Measurements from ENCODE around the gene MORC3.
A peak's percentile ranks its signal among the peaks of the same experiment; 100 is the strongest.

The MORC3 gene

DNA sequence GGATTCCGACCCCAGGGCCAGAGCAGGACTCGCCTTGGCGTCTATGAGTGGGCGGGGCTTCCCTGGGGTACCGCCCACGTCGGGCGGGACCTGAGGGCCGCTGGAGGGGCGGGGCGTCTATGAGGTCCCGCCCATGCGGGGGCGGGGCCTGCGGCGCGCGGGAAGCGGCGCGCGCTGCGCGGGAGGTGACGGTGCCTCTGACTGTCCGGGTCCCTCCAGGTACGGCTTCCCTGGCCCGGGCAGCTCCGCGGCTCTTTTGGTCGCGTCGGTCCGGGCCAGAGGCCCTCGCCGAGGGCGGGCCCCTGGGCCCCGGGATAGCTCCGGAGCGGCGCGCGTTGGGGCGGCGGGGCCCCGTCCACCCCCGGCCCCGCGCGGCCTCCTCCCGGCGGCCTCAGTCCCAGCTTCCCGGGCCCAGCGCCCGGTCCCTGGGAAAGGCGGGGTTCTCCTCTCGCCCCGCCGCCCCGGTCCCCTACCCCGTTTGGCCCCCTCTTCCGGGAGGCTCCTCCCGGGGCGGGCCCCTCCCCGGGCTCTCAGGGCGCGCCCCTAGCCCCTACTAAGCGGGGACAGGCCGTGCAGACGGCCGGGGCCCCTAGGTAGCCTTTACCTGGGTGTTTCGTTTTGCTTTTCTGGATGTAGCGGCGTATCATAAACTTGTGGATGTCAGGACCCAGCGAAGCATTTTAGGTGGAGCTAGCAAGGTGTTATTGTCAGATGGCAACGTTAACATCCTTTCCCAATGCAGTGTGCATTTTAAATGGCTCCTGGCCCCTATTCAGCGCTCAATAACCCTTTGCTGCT lies 65.4 kb downstream of the MORC3 start, which contains the start of gene CHAF1B:
Gene CHAF1B, plus strand, starts transcription at position 160 of the 798 bp plus-strand sequence. CDS start 745 bp downstream, outside the sequence.
- Histone ChIP-seq H3K27me3 (ENCODE audit: control insufficient read depth in 1 of 2, insufficient read depth in 1 of 2, low read length in 2 of 2) (no peaks in the 10 kb centered on the region), H3K4me1 (ENCODE audit: control insufficient read depth, insufficient read depth, low read depth, low read length) (peaks cover 9% of the 10 kb centered on the region), H3K14ac (ENCODE audit: low read length in 2 of 2) (peak within 1 kb of the TSS; percentile 36 to 76), H3K79me1 (replicated peaks; ENCODE audit: low read length, poor library complexity, severe bottlenecking) (peaks cover 1% of the 10 kb centered on the region), H3K9ac (ENCODE audit: low read length) (peak within 1 kb of the TSS; percentile 71), H4K8ac (ENCODE audit: low read length) (peak within 1 kb of the TSS; percentile 32), H3K18ac (ENCODE audit: low read depth in 1 of 2, low read length in 2 of 2) (no peak within 1 kb of the TSS), H2BK120ac (ENCODE audit: low read depth, low read length) (no peak within 1 kb of the TSS), H4K91ac (ENCODE audit: low read length) (no peak within 1 kb of the TSS), H2BK15ac (ENCODE audit: low read depth, poor library complexity, severe bottlenecking) (peak within 1 kb of the TSS; percentile 46), H2AK5ac (ENCODE audit: low read length, severe bottlenecking) (no peak within 1 kb of the TSS), H3K4me2 (ENCODE audit: low read length, poor library complexity, severe bottlenecking) (peak within 1 kb of the TSS; percentile 89), H3K27ac (ENCODE audit: low read length, poor library complexity, severe bottlenecking) (no peak within 1 kb of the TSS), H3K4ac (ENCODE audit: low read depth in 1 of 2, low read length in 2 of 2) (no peak within 1 kb of the TSS), H2BK12ac (ENCODE audit: low read length in 2 of 2) (no peak within 1 kb of the TSS), H3K4me3 (ENCODE audit: insufficient read depth in 1 of 2, low read depth in 1 of 2, low read length in 2 of 2) (peak within 1 kb of the TSS; percentile 73 to 80), H3K23ac (ENCODE audit: low read length in 2 of 2) (no peak within 1 kb of the TSS), H3K9me3 (ENCODE audit: control insufficient read depth, low read length) (no peaks in the 10 kb centered on the region), H2AFZ (ENCODE audit: low read depth, low read length) (peak within 1 kb of the TSS; percentile 81), H3K36me3 (ENCODE audit: control insufficient read depth in 1 of 2, insufficient read depth in 2 of 2, low read depth in 1 of 2, low read length in 2 of 2) (no peaks in the 10 kb centered on the region), H2BK5ac (ENCODE audit: low read depth, low read length, poor library complexity, severe bottlenecking) (no peak within 1 kb of the TSS)
- DNase-seq = peak; percentile 66
- WGBS = 2% methylated on average over 65 of the region's 77 CpGs

DNA sequence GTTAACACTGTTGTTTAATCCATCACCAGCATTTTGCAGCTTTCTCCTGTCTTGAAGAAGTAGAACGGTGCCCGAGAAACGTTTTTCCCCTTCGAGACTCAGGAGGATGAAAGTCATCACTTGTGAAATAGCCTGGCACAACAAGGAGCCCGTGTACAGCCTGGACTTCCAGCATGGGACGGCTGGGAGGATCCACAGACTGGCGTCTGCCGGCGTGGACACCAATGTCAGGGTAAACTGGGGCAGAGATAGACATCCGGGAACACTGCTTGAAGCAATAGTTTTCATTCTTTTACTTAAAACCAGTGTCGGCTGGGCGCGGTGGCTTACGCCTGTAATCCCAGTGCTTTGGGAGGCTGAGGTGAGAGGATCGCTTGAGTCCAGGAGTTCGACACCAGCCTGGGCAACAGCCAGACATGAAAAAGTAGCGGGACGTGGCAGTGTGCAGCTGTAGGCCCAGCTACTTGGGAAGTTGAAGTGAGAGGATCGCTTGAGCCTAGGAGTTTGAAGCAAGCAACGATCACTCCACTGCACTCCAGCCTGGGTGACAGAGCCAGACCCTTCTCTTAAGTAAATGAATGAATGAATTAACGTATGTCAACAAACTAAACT lies 66.1 kb downstream of the MORC3 start:
- Histone ChIP-seq H3K9me3 (ENCODE audit: control insufficient read depth, low read length) (no peaks in the 10 kb centered on the region), H2BK15ac (ENCODE audit: low read depth, poor library complexity, severe bottlenecking) (no peak overlapping the region), H3K79me1 (replicated peaks; ENCODE audit: low read length, poor library complexity, severe bottlenecking) (peaks cover 3% of the 10 kb centered on the region), H3K4me2 (ENCODE audit: low read length, poor library complexity, severe bottlenecking) (peak overlapping the region; percentile 89), H2BK5ac (ENCODE audit: low read depth, low read length, poor library complexity, severe bottlenecking) (no peak overlapping the region), H3K9ac (ENCODE audit: low read length) (peak overlapping the region; percentile 71), H2BK120ac (ENCODE audit: low read depth, low read length) (no peak overlapping the region), H4K8ac (ENCODE audit: low read length) (peak overlapping the region; percentile 32), H3K4me1 (ENCODE audit: control insufficient read depth, insufficient read depth, low read depth, low read length) (peaks cover 9% of the 10 kb centered on the region), H3K27me3 (ENCODE audit: control insufficient read depth in 1 of 2, insufficient read depth in 1 of 2, low read length in 2 of 2) (no peaks in the 10 kb centered on the region), H3K14ac (ENCODE audit: low read length in 2 of 2) (no peak overlapping the region), H3K23ac (ENCODE audit: low read length in 2 of 2) (no peak overlapping the region), H2AFZ (ENCODE audit: low read depth, low read length) (peak overlapping the region; percentile 81), H2BK12ac (ENCODE audit: low read length in 2 of 2) (no peak overlapping the region), H4K91ac (ENCODE audit: low read length) (no peak overlapping the region), H3K27ac (ENCODE audit: low read length, poor library complexity, severe bottlenecking) (no peak overlapping the region), H3K18ac (ENCODE audit: low read depth in 1 of 2, low read length in 2 of 2) (no peak overlapping the region), H3K36me3 (ENCODE audit: control insufficient read depth in 1 of 2, insufficient read depth in 2 of 2, low read depth in 1 of 2, low read length in 2 of 2) (no peaks in the 10 kb centered on the region), H3K4ac (ENCODE audit: low read depth in 1 of 2, low read length in 2 of 2) (no peak overlapping the region), H3K4me3 (ENCODE audit: insufficient read depth in 1 of 2, low read depth in 1 of 2, low read length in 2 of 2) (peak overlapping the region in 1 of 2 experiments; percentile 80), H2AK5ac (ENCODE audit: low read length, severe bottlenecking) (no peak overlapping the region)
- 83% methylated on average over 21 of the region's 21 CpGs for WGBS
- no peak for DNase-seq

GRCh38 chr21:36388096-36388495 lies 68.1 kb downstream of the MORC3 start:
- Histone ChIP-seq H2AFZ (ENCODE audit: low read depth, low read length) (no peak overlapping the region), H2BK15ac (ENCODE audit: low read depth, poor library complexity, severe bottlenecking) (no peak overlapping the region), H3K9me3 (ENCODE audit: control insufficient read depth, low read length) (no peaks in the 10 kb centered on the region), H3K27me3 (ENCODE audit: control insufficient read depth in 1 of 2, insufficient read depth in 1 of 2, low read length in 2 of 2) (no peaks in the 10 kb centered on the region), H3K9ac (ENCODE audit: low read length) (no peak overlapping the region), H3K4ac (ENCODE audit: low read depth in 1 of 2, low read length in 2 of 2) (no peak overlapping the region), H3K18ac (ENCODE audit: low read depth in 1 of 2, low read length in 2 of 2) (no peak overlapping the region), H3K4me1 (ENCODE audit: control insufficient read depth, insufficient read depth, low read depth, low read length) (peaks cover 8% of the 10 kb centered on the region), H2BK5ac (ENCODE audit: low read depth, low read length, poor library complexity, severe bottlenecking) (no peak overlapping the region), H2AK5ac (ENCODE audit: low read length, severe bottlenecking) (no peak overlapping the region), H3K79me1 (replicated peaks; ENCODE audit: low read length, poor library complexity, severe bottlenecking) (peaks cover 3% of the 10 kb centered on the region), H3K4me2 (ENCODE audit: low read length, poor library complexity, severe bottlenecking) (no peak overlapping the region), H3K36me3 (ENCODE audit: control insufficient read depth in 1 of 2, insufficient read depth in 2 of 2, low read depth in 1 of 2, low read length in 2 of 2) (peaks cover 0 to 2% of the 10 kb centered on the region in 2 experiments), H3K27ac (ENCODE audit: low read length, poor library complexity, severe bottlenecking) (no peak overlapping the region), H3K23ac (ENCODE audit: low read length in 2 of 2) (no peak overlapping the region), H2BK12ac (ENCODE audit: low read length in 2 of 2) (no peak overlapping the region), H4K8ac (ENCODE audit: low read length) (no peak overlapping the region), H3K4me3 (ENCODE audit: insufficient read depth in 1 of 2, low read depth in 1 of 2, low read length in 2 of 2) (no peak overlapping the region), H4K91ac (ENCODE audit: low read length) (no peak overlapping the region), H3K14ac (ENCODE audit: low read length in 2 of 2) (no peak overlapping the region), H2BK120ac (ENCODE audit: low read depth, low read length) (no peak overlapping the region)
- DNase-seq = no peak
- WGBS = 98% methylated on average over 6 of the region's 6 CpGs

GRCh38 chr21:36388835-36389234 lies 68.8 kb downstream of the MORC3 start:
- H3K79me1 ChIP-seq (replicated peaks; ENCODE audit: low read length, poor library complexity, severe bottlenecking) = peaks cover 3% of the 10 kb centered on the region
- no peak overlapping the region for H2BK5ac ChIP-seq (ENCODE audit: low read depth, low read length, poor library complexity, severe bottlenecking)
- no peaks in the 10 kb centered on the region for H3K27me3 ChIP-seq (ENCODE audit: control insufficient read depth in 1 of 2, insufficient read depth in 1 of 2, low read length in 2 of 2)
- no peak overlapping the region for H2AFZ ChIP-seq (ENCODE audit: low read depth, low read length)
- H4K91ac ChIP-seq (ENCODE audit: low read length) = no peak overlapping the region
- no peak overlapping the region for H3K18ac ChIP-seq (ENCODE audit: low read depth in 1 of 2, low read length in 2 of 2)
- peaks cover 8% of the 10 kb centered on the region for H3K4me1 ChIP-seq (ENCODE audit: control insufficient read depth, insufficient read depth, low read depth, low read length)
- no peak overlapping the region for H2BK120ac ChIP-seq (ENCODE audit: low read depth, low read length)
- H3K27ac ChIP-seq (ENCODE audit: low read length, poor library complexity, severe bottlenecking) = no peak overlapping the region
- WGBS = 85% methylated on average over 10 of the region's 10 CpGs
- H3K4ac ChIP-seq (ENCODE audit: low read depth in 1 of 2, low read length in 2 of 2) = no peak overlapping the region
- no peaks in the 10 kb centered on the region for H3K9me3 ChIP-seq (ENCODE audit: control insufficient read depth, low read length)
- peak; percentile 46 for DNase-seq
- no peak overlapping the region for H3K23ac ChIP-seq (ENCODE audit: low read length in 2 of 2)
- no peak overlapping the region for H2BK15ac ChIP-seq (ENCODE audit: low read depth, poor library complexity, severe bottlenecking)
- H2AK5ac ChIP-seq (ENCODE audit: low read length, severe bottlenecking) = no peak overlapping the region
- H3K4me2 ChIP-seq (ENCODE audit: low read length, poor library complexity, severe bottlenecking) = no peak overlapping the region
- peaks cover 0 to 2% of the 10 kb centered on the region in 2 experiments for H3K36me3 ChIP-seq (ENCODE audit: control insufficient read depth in 1 of 2, insufficient read depth in 2 of 2, low read depth in 1 of 2, low read length in 2 of 2)
- no peak overlapping the region for H4K8ac ChIP-seq (ENCODE audit: low read length)
- no peak overlapping the region for H2BK12ac ChIP-seq (ENCODE audit: low read length in 2 of 2)
- no peak overlapping the region for H3K14ac ChIP-seq (ENCODE audit: low read length in 2 of 2)
- H3K9ac ChIP-seq (ENCODE audit: low read length) = no peak overlapping the region
- no peak overlapping the region for H3K4me3 ChIP-seq (ENCODE audit: insufficient read depth in 1 of 2, low read depth in 1 of 2, low read length in 2 of 2)

All from mesenchymal stem cell (in vitro differentiated cells and primary cell).